Measurements from ENCODE around the gene ZNF582.

The ZNF582 gene

GRCh38 chr19:56367829-56368711, 25.3 kb downstream of the ZNF582 start:
- Histone ChIP-seq H3K27ac (replicated peaks; ENCODE audit: low read length) (peak overlapping the region; percentile 88), H2AFZ (ENCODE audit: low read length) (peak overlapping the region; percentile 78)

DNA sequence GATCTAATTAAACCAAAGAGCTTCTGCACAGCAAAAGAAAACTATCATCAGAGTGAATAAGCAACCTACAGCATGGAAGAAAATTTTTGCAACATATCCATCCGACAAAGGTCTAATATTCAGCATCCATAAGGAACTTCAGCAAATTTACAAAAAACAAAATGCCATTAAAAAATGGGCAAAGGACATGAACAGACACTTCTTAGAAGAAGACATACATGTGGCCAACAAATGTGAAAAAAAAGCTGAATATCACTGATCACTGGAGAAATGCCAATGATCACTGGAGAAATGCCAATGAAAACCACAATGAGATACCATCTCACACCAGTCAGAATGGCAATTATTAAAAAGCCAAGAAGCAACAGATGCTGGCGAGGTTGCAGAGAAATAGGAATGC, 32.5 kb downstream of the ZNF582 start:
- Histone ChIP-seq H3K23ac (ENCODE audit: low read depth, low read length, poor library complexity) (no peak overlapping the region), H2AK5ac (ENCODE audit: low read depth, low read length) (no peak overlapping the region), H2BK5ac (ENCODE audit: low read length) (no peak overlapping the region), H2BK120ac (ENCODE audit: low read depth, low read length) (no peak overlapping the region), H3K27ac (replicated peaks; ENCODE audit: low read length) (no peak overlapping the region), H3K4me1 (ENCODE audit: control insufficient read depth in 2 of 2, insufficient read depth in 1 of 2, low read depth in 1 of 2, low read length in 2 of 2) (no peaks in the 10 kb centered on the region), H3K4me2 (ENCODE audit: insufficient read depth, low read length, poor library complexity, severe bottlenecking) (no peak overlapping the region), H4K8ac (ENCODE audit: low read depth, low read length) (no peak overlapping the region), H2BK15ac (ENCODE audit: low read length) (no peak overlapping the region), H3K27me3 (ENCODE audit: control insufficient read depth in 3 of 3, insufficient read depth in 3 of 3, low read depth in 1 of 3, low read length in 3 of 3) (no peaks in the 10 kb centered on the region), H2BK12ac (ENCODE audit: low read length) (no peak overlapping the region), H4K91ac (ENCODE audit: low read depth, low read length, poor library complexity) (no peak overlapping the region), H3K79me1 (ENCODE audit: low read depth, low read length) (no peaks in the 10 kb centered on the region), H3K9me3 (replicated peaks in 1 of 2; ENCODE audit: control insufficient read depth in 2 of 2, insufficient read depth in 1 of 2, low read depth in 1 of 2, low read length in 2 of 2) (peaks cover 0 to 14% of the 10 kb centered on the region in 2 donors), H3K4me3 (ENCODE audit: low read length in 2 of 2) (no peak overlapping the region), H3K9ac (ENCODE audit: low read depth, low read length, poor library complexity) (no peak overlapping the region), H3K14ac (ENCODE audit: low read length) (no peak overlapping the region), H3K36me3 (replicated peaks in 1 of 2; ENCODE audit: control insufficient read depth in 2 of 2, insufficient read depth in 2 of 2, low read length in 2 of 2) (no peaks in the 10 kb centered on the region), H3K18ac (ENCODE audit: low read length) (no peak overlapping the region), H3K4ac (ENCODE audit: low read length) (no peak overlapping the region), H2AFZ (ENCODE audit: low read length) (no peak overlapping the region)
- no CpG with 5 or more reads among the region's 2 CpGs for WGBS, 2 donors (ENCODE audit: extremely low coverage in 2 of 2, insufficient read length in 2 of 2, insufficient replicate concordance in 1 of 2)
- DNase-seq (ENCODE audit: low spot score) = no peak

More at GRCh38 chr19:56367829-56368711, 25.3 kb downstream of the ZNF582 start:
- H3K79me1 ChIP-seq (ENCODE audit: low read depth, low read length) = no peaks in the 10 kb centered on the region
- no peak overlapping the region for H2AK5ac ChIP-seq (ENCODE audit: low read depth, low read length)
- H3K4ac ChIP-seq (ENCODE audit: low read length) = no peak overlapping the region
- no CpG with 5 or more reads among the region's 65 CpGs for WGBS, 2 donors (ENCODE audit: extremely low coverage in 2 of 2, insufficient read length in 2 of 2, insufficient replicate concordance in 1 of 2)
- H3K4me3 ChIP-seq (ENCODE audit: low read length in 2 of 2) = peak overlapping the region; percentile 56 to 92
- peaks cover 0 to 3% of the 10 kb centered on the region in 2 donors for H3K4me1 ChIP-seq (ENCODE audit: control insufficient read depth in 2 of 2, insufficient read depth in 1 of 2, low read depth in 1 of 2, low read length in 2 of 2)
- no peak overlapping the region for H2BK120ac ChIP-seq (ENCODE audit: low read depth, low read length)
- H3K18ac ChIP-seq (ENCODE audit: low read length) = peak overlapping the region; percentile 93
- no peak overlapping the region for H4K8ac ChIP-seq (ENCODE audit: low read depth, low read length)
- peak overlapping the region; percentile 59 for H3K23ac ChIP-seq (ENCODE audit: low read depth, low read length, poor library complexity)
- H4K91ac ChIP-seq (ENCODE audit: low read depth, low read length, poor library complexity) = no peak overlapping the region
- H2BK12ac ChIP-seq (ENCODE audit: low read length) = no peak overlapping the region
- no peak overlapping the region for H2BK15ac ChIP-seq (ENCODE audit: low read length)
- H3K14ac ChIP-seq (ENCODE audit: low read length) = no peak overlapping the region
- no peak overlapping the region for H2BK5ac ChIP-seq (ENCODE audit: low read length)
- peaks cover 0 to 62% of the 10 kb centered on the region in 2 donors for H3K9me3 ChIP-seq (replicated peaks in 1 of 2; ENCODE audit: control insufficient read depth in 2 of 2, insufficient read depth in 1 of 2, low read depth in 1 of 2, low read length in 2 of 2)
- H3K27me3 ChIP-seq (ENCODE audit: control insufficient read depth in 3 of 3, insufficient read depth in 3 of 3, low read depth in 1 of 3, low read length in 3 of 3) = no peaks in the 10 kb centered on the region
- peak; percentile 91 for DNase-seq (ENCODE audit: low spot score)
- peak overlapping the region; percentile 87 for H3K9ac ChIP-seq (ENCODE audit: low read depth, low read length, poor library complexity)
- peak overlapping the region; percentile 59 for H3K4me2 ChIP-seq (ENCODE audit: insufficient read depth, low read length, poor library complexity, severe bottlenecking)
- peaks cover 9 to 37% of the 10 kb centered on the region in 2 donors for H3K36me3 ChIP-seq (replicated peaks in 1 of 2; ENCODE audit: control insufficient read depth in 2 of 2, insufficient read depth in 2 of 2, low read length in 2 of 2)

- H3K4me3 ChIP-seq (ENCODE audit: low read length in 2 of 2) = no peak overlapping the region
- no peaks in the 10 kb centered on the region for H3K4me1 ChIP-seq (ENCODE audit: control insufficient read depth in 2 of 2, insufficient read depth in 1 of 2, low read depth in 1 of 2, low read length in 2 of 2)
- no peak overlapping the region for H2AFZ ChIP-seq (ENCODE audit: low read length)
- no peak overlapping the region for H2BK120ac ChIP-seq (ENCODE audit: low read depth, low read length)
- H3K27me3 ChIP-seq (ENCODE audit: control insufficient read depth in 3 of 3, insufficient read depth in 3 of 3, low read depth in 1 of 3, low read length in 3 of 3) = no peaks in the 10 kb centered on the region
- no peak overlapping the region for H4K91ac ChIP-seq (ENCODE audit: low read depth, low read length, poor library complexity)
- H3K9me3 ChIP-seq (replicated peaks in 1 of 2; ENCODE audit: control insufficient read depth in 2 of 2, insufficient read depth in 1 of 2, low read depth in 1 of 2, low read length in 2 of 2) = peaks cover 0 to 7% of the 10 kb centered on the region in 2 donors
- no peak overlapping the region for H3K23ac ChIP-seq (ENCODE audit: low read depth, low read length, poor library complexity)
- H2BK5ac ChIP-seq (ENCODE audit: low read length) = no peak overlapping the region
- H4K8ac ChIP-seq (ENCODE audit: low read depth, low read length) = no peak overlapping the region
- H3K9ac ChIP-seq (ENCODE audit: low read depth, low read length, poor library complexity) = no peak overlapping the region
- no peak overlapping the region for H3K4me2 ChIP-seq (ENCODE audit: insufficient read depth, low read length, poor library complexity, severe bottlenecking)
- H3K14ac ChIP-seq (ENCODE audit: low read length) = no peak overlapping the region
- H2BK15ac ChIP-seq (ENCODE audit: low read length) = no peak overlapping the region
- no peak overlapping the region for H2AK5ac ChIP-seq (ENCODE audit: low read depth, low read length)
- WGBS, 2 donors (ENCODE audit: extremely low coverage in 2 of 2, insufficient read length in 2 of 2, insufficient replicate concordance in 1 of 2) = no CpG with 5 or more reads among the region's 2 CpGs
- no peak overlapping the region for H3K27ac ChIP-seq (replicated peaks; ENCODE audit: low read length)
- no peak overlapping the region for H3K4ac ChIP-seq (ENCODE audit: low read length)
- no peak overlapping the region for H2BK12ac ChIP-seq (ENCODE audit: low read length)
- H3K36me3 ChIP-seq (replicated peaks in 1 of 2; ENCODE audit: control insufficient read depth in 2 of 2, insufficient read depth in 2 of 2, low read length in 2 of 2) = no peaks in the 10 kb centered on the region
- no peak for DNase-seq (ENCODE audit: low spot score)
- no peak overlapping the region for H3K18ac ChIP-seq (ENCODE audit: low read length)
- no peaks in the 10 kb centered on the region for H3K79me1 ChIP-seq (ENCODE audit: low read depth, low read length)
Measured at GRCh38 chr19:56356944-56357343, 36.4 kb downstream of the ZNF582 start.

DNA sequence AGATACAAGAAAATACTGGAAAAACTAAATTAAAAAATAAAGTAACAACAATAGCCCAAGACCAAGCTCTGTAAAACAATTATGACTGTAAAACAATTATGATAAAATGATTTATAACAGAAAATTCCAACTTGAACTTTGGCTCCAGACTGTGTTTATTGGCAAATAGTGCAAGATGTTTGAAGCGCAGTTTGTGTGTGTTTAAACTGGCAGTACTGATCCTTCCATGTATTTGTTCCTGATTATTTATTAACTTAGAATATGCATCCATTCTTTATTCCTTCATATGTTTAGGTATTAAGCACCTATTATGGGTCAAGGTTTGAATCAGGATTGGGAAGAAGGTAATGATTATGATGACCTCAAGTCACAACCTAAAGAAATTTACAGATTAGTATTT, 37.8 kb downstream of the ZNF582 start:
- Histone ChIP-seq H3K23ac (ENCODE audit: low read depth, low read length, poor library complexity) (no peak overlapping the region), H3K27me3 (ENCODE audit: control insufficient read depth in 3 of 3, insufficient read depth in 3 of 3, low read depth in 1 of 3, low read length in 3 of 3) (no peaks in the 10 kb centered on the region), H2BK120ac (ENCODE audit: low read depth, low read length) (no peak overlapping the region), H3K14ac (ENCODE audit: low read length) (no peak overlapping the region), H3K9me3 (replicated peaks in 1 of 2; ENCODE audit: control insufficient read depth in 2 of 2, insufficient read depth in 1 of 2, low read depth in 1 of 2, low read length in 2 of 2) (peaks cover 0 to 4% of the 10 kb centered on the region in 2 donors), H3K4me1 (ENCODE audit: control insufficient read depth in 2 of 2, insufficient read depth in 1 of 2, low read depth in 1 of 2, low read length in 2 of 2) (no peaks in the 10 kb centered on the region), H2AK5ac (ENCODE audit: low read depth, low read length) (no peak overlapping the region), H3K4me3 (ENCODE audit: low read length in 2 of 2) (no peak overlapping the region), H3K36me3 (replicated peaks in 1 of 2; ENCODE audit: control insufficient read depth in 2 of 2, insufficient read depth in 2 of 2, low read length in 2 of 2) (no peaks in the 10 kb centered on the region), H3K9ac (ENCODE audit: low read depth, low read length, poor library complexity) (no peak overlapping the region), H3K4me2 (ENCODE audit: insufficient read depth, low read length, poor library complexity, severe bottlenecking) (no peak overlapping the region), H3K4ac (ENCODE audit: low read length) (no peak overlapping the region), H3K79me1 (ENCODE audit: low read depth, low read length) (no peaks in the 10 kb centered on the region), H2BK15ac (ENCODE audit: low read length) (no peak overlapping the region), H3K18ac (ENCODE audit: low read length) (no peak overlapping the region), H2AFZ (ENCODE audit: low read length) (no peak overlapping the region), H4K8ac (ENCODE audit: low read depth, low read length) (no peak overlapping the region), H4K91ac (ENCODE audit: low read depth, low read length, poor library complexity) (no peak overlapping the region), H3K27ac (replicated peaks; ENCODE audit: low read length) (no peak overlapping the region), H2BK5ac (ENCODE audit: low read length) (no peak overlapping the region), H2BK12ac (ENCODE audit: low read length) (no peak overlapping the region)
- DNase-seq (ENCODE audit: low spot score) = no peak
- WGBS, 2 donors (ENCODE audit: extremely low coverage in 2 of 2, insufficient read length in 2 of 2, insufficient replicate concordance in 1 of 2) = no CpG with 5 or more reads among the region's 1 CpG
